IPS-18c (cell line): ENCODE measurements around the gene CHCHD6.

Experiments used
- H3K4me3 ChIP-seq: 2 replicates; pipeline ENCODE4 v1.7.0; 2013; ENCODE audit warnings: low read depth, mild to moderate bottlenecking, low read length, moderate library complexity; ENCODE audit not compliant: insufficient read depth
- H3K9me3 ChIP-seq: one replicate; pipeline ENCODE4 v1.6.1; 2013; ENCODE audit warnings: mild to moderate bottlenecking, low read length, moderate library complexity; ENCODE audit not compliant: control insufficient read depth, insufficient read depth

CHCHD6 gene

GRCh38 chr3:126997455-126998038, 293.5 kb downstream of the CHCHD6 start:
- Histone ChIP-seq H3K9me3 (no peaks in the 10 kb centered on the region), H3K4me3 (no peak overlapping the region)

GRCh38 chr3:126998320-126998719, 294.3 kb downstream of the CHCHD6 start:
- no peak overlapping the region for H3K4me3 ChIP-seq
- no peaks in the 10 kb centered on the region for H3K9me3 ChIP-seq

GRCh38 chr3:126998728-126999127, 294.7 kb downstream of the CHCHD6 start:
- Histone ChIP-seq H3K4me3 (no peak overlapping the region), H3K9me3 (no peaks in the 10 kb centered on the region)

GRCh38 chr3:126999383-126999782, 295.3 kb downstream of the CHCHD6 start:
- Histone ChIP-seq H3K4me3 (no peak overlapping the region), H3K9me3 (no peaks in the 10 kb centered on the region)

GRCh38 chr3:127000119-127000518, 296.1 kb downstream of the CHCHD6 start:
- Histone ChIP-seq H3K9me3 (no peaks in the 10 kb centered on the region), H3K4me3 (no peak overlapping the region)

GRCh38 chr3:127000761-127001160, 296.7 kb downstream of the CHCHD6 start:
- Histone ChIP-seq H3K4me3 (no peak overlapping the region), H3K9me3 (no peaks in the 10 kb centered on the region)

GRCh38 chr3:127001486-127002194, 297.6 kb downstream of the CHCHD6 start:
- H3K9me3 ChIP-seq, result no peaks in the 10 kb centered on the region
- no peak overlapping the region for H3K4me3 ChIP-seq

GRCh38 chr3:127002195-127003174, 298.4 kb downstream of the CHCHD6 start:
- no peak overlapping the region for H3K4me3 ChIP-seq
- no peaks in the 10 kb centered on the region for H3K9me3 ChIP-seq

- no peak overlapping the region for H3K4me3 ChIP-seq
- no peaks in the 10 kb centered on the region for H3K9me3 ChIP-seq
Measured at GRCh38 chr3:127003175-127003555, 299.1 kb downstream of the CHCHD6 start.

GRCh38 chr3:127003601-127004280, 299.7 kb downstream of the CHCHD6 start:
- Histone ChIP-seq H3K4me3 (no peak overlapping the region), H3K9me3 (no peaks in the 10 kb centered on the region)

- no peak overlapping the region for H3K4me3 ChIP-seq
- no peaks in the 10 kb centered on the region for H3K9me3 ChIP-seq
Measured at GRCh38 chr3:127004641-127005397, 300.8 kb downstream of the CHCHD6 start.

- H3K9me3 ChIP-seq, result no peaks in the 10 kb centered on the region
Measured at GRCh38 chr3:127005864-127006500, 301.9 kb downstream of the CHCHD6 start.

GRCh38 chr3:127006781-127007436, 302.9 kb downstream of the CHCHD6 start:
- Histone ChIP-seq H3K4me3 (no peak overlapping the region), H3K9me3 (no peaks in the 10 kb centered on the region)

More at GRCh38 chr3:127005864-127006500, 301.9 kb downstream of the CHCHD6 start:
- H3K4me3 ChIP-seq, result no peak overlapping the region

GRCh38 chr3:127008236-127008635, 304.2 kb downstream of the CHCHD6 start:
- H3K9me3 ChIP-seq, result no peaks in the 10 kb centered on the region
- no peak overlapping the region for H3K4me3 ChIP-seq

- Histone ChIP-seq H3K4me3 (no peak overlapping the region), H3K9me3 (no peaks in the 10 kb centered on the region)
Measured at GRCh38 chr3:127009531-127009930, 305.5 kb downstream of the CHCHD6 start.
